ENCODE results near the gene ADAMTS8. TPM values are rescaled to one million over a fixed set of nuclear protein-coding genes. Genes with fewer than 3 reads are reported as not detected.

The ADAMTS8 gene
- total RNA-seq, 1 experiment from 2014 or later = not detected

GRCh38 chr11:130427581-130428315, 661 bp downstream of the ADAMTS8 start:
- DNase-seq = no peak
- Histone ChIP-seq H2AFZ (ENCODE audit: low read length) (no peak overlapping the region), H3K9me3 (ENCODE audit: low read length) (no peaks in the 10 kb centered on the region), H3K27me3 (ENCODE audit: low read length) (no peaks in the 10 kb centered on the region), H3K9me2 (replicated peaks; ENCODE audit: insufficient read depth, low read length) (no peaks in the 10 kb centered on the region), H3K4me3 (ENCODE audit: low read length) (no peak overlapping the region), H3K9ac (ENCODE audit: low read length) (no peak overlapping the region), H3K36me3 (ENCODE audit: insufficient read depth, low read length) (no peaks in the 10 kb centered on the region), H3K79me2 (ENCODE audit: low read length) (no peaks in the 10 kb centered on the region), H4K20me1 (ENCODE audit: insufficient read depth, low read depth, low read length) (no peaks in the 10 kb centered on the region), H3K4me1 (ENCODE audit: low read length) (peaks cover 3% of the 10 kb centered on the region; the same call in 1 of the 2 replicates), H3K27ac (ENCODE audit: low read length) (no peak overlapping the region), H3K4me2 (ENCODE audit: low read depth, low read length, poor library complexity, severe bottlenecking) (no peak overlapping the region)

- no peaks in the 10 kb centered on the region for H3K27me3 ChIP-seq (ENCODE audit: low read length)
- H2AFZ ChIP-seq (ENCODE audit: low read length) = no peak overlapping the region
- no peaks in the 10 kb centered on the region for H3K36me3 ChIP-seq (ENCODE audit: insufficient read depth, low read length)
- H3K9me3 ChIP-seq (ENCODE audit: low read length) = no peaks in the 10 kb centered on the region
- no peak for DNase-seq
- H3K27ac ChIP-seq (ENCODE audit: low read length) = no peak overlapping the region
- no peak overlapping the region for H3K4me3 ChIP-seq (ENCODE audit: low read length)
- H3K79me2 ChIP-seq (ENCODE audit: low read length) = no peaks in the 10 kb centered on the region
- H3K9me2 ChIP-seq (replicated peaks; ENCODE audit: insufficient read depth, low read length) = no peaks in the 10 kb centered on the region
- H3K9ac ChIP-seq (ENCODE audit: low read length) = no peak overlapping the region
- H4K20me1 ChIP-seq (ENCODE audit: insufficient read depth, low read depth, low read length) = no peaks in the 10 kb centered on the region
- H3K4me2 ChIP-seq (ENCODE audit: low read depth, low read length, poor library complexity, severe bottlenecking) = no peak overlapping the region
- H3K4me1 ChIP-seq (ENCODE audit: low read length) = peaks cover 3% of the 10 kb centered on the region; the same call in 1 of the 2 replicates
These were observed 1.5 kb downstream of the ADAMTS8 start for GRCh38 chr11:130426837-130427341.

GRCh38 chr11:130426223-130426836, 2.1 kb downstream of the ADAMTS8 start:
- no peaks in the 10 kb centered on the region for H3K9me3 ChIP-seq (ENCODE audit: low read length)
- no peak overlapping the region for H3K27ac ChIP-seq (ENCODE audit: low read length)
- no peaks in the 10 kb centered on the region for H3K27me3 ChIP-seq (ENCODE audit: low read length)
- no peak for DNase-seq
- no peak overlapping the region for H3K4me3 ChIP-seq (ENCODE audit: low read length)
- H3K36me3 ChIP-seq (ENCODE audit: insufficient read depth, low read length) = no peaks in the 10 kb centered on the region
- no peak overlapping the region for H3K9ac ChIP-seq (ENCODE audit: low read length)
- H3K79me2 ChIP-seq (ENCODE audit: low read length) = no peaks in the 10 kb centered on the region
- H3K9me2 ChIP-seq (replicated peaks; ENCODE audit: insufficient read depth, low read length) = no peaks in the 10 kb centered on the region
- no peak overlapping the region for H2AFZ ChIP-seq (ENCODE audit: low read length)
- H4K20me1 ChIP-seq (ENCODE audit: insufficient read depth, low read depth, low read length) = no peaks in the 10 kb centered on the region
- H3K4me2 ChIP-seq (ENCODE audit: low read depth, low read length, poor library complexity, severe bottlenecking) = no peak overlapping the region
- peaks cover 3% of the 10 kb centered on the region; the same call in 1 of the 2 replicates for H3K4me1 ChIP-seq (ENCODE audit: low read length)

- no peaks in the 10 kb centered on the region for H3K27me3 ChIP-seq (ENCODE audit: low read length)
- no peak overlapping the region for H3K4me2 ChIP-seq (ENCODE audit: low read depth, low read length, poor library complexity, severe bottlenecking)
- no peak overlapping the region for H2AFZ ChIP-seq (ENCODE audit: low read length)
- H3K4me1 ChIP-seq (ENCODE audit: low read length) = peaks cover 3% of the 10 kb centered on the region; the same call in 1 of the 2 replicates
- no peak overlapping the region for H3K9ac ChIP-seq (ENCODE audit: low read length)
- H3K9me3 ChIP-seq (ENCODE audit: low read length) = no peaks in the 10 kb centered on the region
- no peaks in the 10 kb centered on the region for H3K9me2 ChIP-seq (replicated peaks; ENCODE audit: insufficient read depth, low read length)
- H3K36me3 ChIP-seq (ENCODE audit: insufficient read depth, low read length) = no peaks in the 10 kb centered on the region
- H3K27ac ChIP-seq (ENCODE audit: low read length) = no peak overlapping the region
- H4K20me1 ChIP-seq (ENCODE audit: insufficient read depth, low read depth, low read length) = no peaks in the 10 kb centered on the region
- no peak overlapping the region for H3K4me3 ChIP-seq (ENCODE audit: low read length)
- no peaks in the 10 kb centered on the region for H3K79me2 ChIP-seq (ENCODE audit: low read length)
- no peak for DNase-seq
These were observed 3.3 kb downstream of the ADAMTS8 start for GRCh38 chr11:130425156-130425555.

GRCh38 chr11:130424613-130425140, 3.7 kb downstream of the ADAMTS8 start:
- H3K79me2 ChIP-seq (ENCODE audit: low read length) = no peaks in the 10 kb centered on the region
- H3K4me3 ChIP-seq (ENCODE audit: low read length) = no peak overlapping the region
- H3K9ac ChIP-seq (ENCODE audit: low read length) = no peak overlapping the region
- H3K4me2 ChIP-seq (ENCODE audit: low read depth, low read length, poor library complexity, severe bottlenecking) = no peak overlapping the region
- peaks cover 3% of the 10 kb centered on the region; the same call in 1 of the 2 replicates for H3K4me1 ChIP-seq (ENCODE audit: low read length)
- H3K36me3 ChIP-seq (ENCODE audit: insufficient read depth, low read length) = no peaks in the 10 kb centered on the region
- H3K9me3 ChIP-seq (ENCODE audit: low read length) = no peaks in the 10 kb centered on the region
- no peaks in the 10 kb centered on the region for H3K27me3 ChIP-seq (ENCODE audit: low read length)
- no peaks in the 10 kb centered on the region for H3K9me2 ChIP-seq (replicated peaks; ENCODE audit: insufficient read depth, low read length)
- H3K27ac ChIP-seq (ENCODE audit: low read length) = no peak overlapping the region
- H4K20me1 ChIP-seq (ENCODE audit: insufficient read depth, low read depth, low read length) = no peaks in the 10 kb centered on the region
- no peak overlapping the region for H2AFZ ChIP-seq (ENCODE audit: low read length)
- no peak for DNase-seq

- no peaks in the 10 kb centered on the region for H3K79me2 ChIP-seq (ENCODE audit: low read length)
- H3K9me2 ChIP-seq (replicated peaks; ENCODE audit: insufficient read depth, low read length) = no peaks in the 10 kb centered on the region
- H3K27ac ChIP-seq (ENCODE audit: low read length) = no peak overlapping the region
- no peak overlapping the region for H3K9ac ChIP-seq (ENCODE audit: low read length)
- no peak for DNase-seq
- H3K27me3 ChIP-seq (ENCODE audit: low read length) = no peaks in the 10 kb centered on the region
- H3K4me2 ChIP-seq (ENCODE audit: low read depth, low read length, poor library complexity, severe bottlenecking) = no peak overlapping the region
- peaks cover 3% of the 10 kb centered on the region; the same call in 1 of the 2 replicates for H3K4me1 ChIP-seq (ENCODE audit: low read length)
- H3K4me3 ChIP-seq (ENCODE audit: low read length) = no peak overlapping the region
- no peaks in the 10 kb centered on the region for H3K9me3 ChIP-seq (ENCODE audit: low read length)
- H3K36me3 ChIP-seq (ENCODE audit: insufficient read depth, low read length) = no peaks in the 10 kb centered on the region
- no peaks in the 10 kb centered on the region for H4K20me1 ChIP-seq (ENCODE audit: insufficient read depth, low read depth, low read length)
- no peak overlapping the region for H2AFZ ChIP-seq (ENCODE audit: low read length)
These were observed 4.8 kb downstream of the ADAMTS8 start for GRCh38 chr11:130423541-130424142.

- H3K27ac ChIP-seq (ENCODE audit: low read length) = no peak overlapping the region
- peaks cover 3% of the 10 kb centered on the region; the same call in 1 of the 2 replicates for H3K4me1 ChIP-seq (ENCODE audit: low read length)
- no peak overlapping the region for H3K4me2 ChIP-seq (ENCODE audit: low read depth, low read length, poor library complexity, severe bottlenecking)
These were observed 6.0 kb downstream of the ADAMTS8 start for GRCh38 chr11:130422251-130422995.

More at GRCh38 chr11:130422251-130422995, 6.0 kb downstream of the ADAMTS8 start:
- DNase-seq = no peak
- Histone ChIP-seq H3K9me3 (ENCODE audit: low read length) (no peaks in the 10 kb centered on the region), H4K20me1 (ENCODE audit: insufficient read depth, low read depth, low read length) (no peaks in the 10 kb centered on the region), H3K4me3 (ENCODE audit: low read length) (no peak overlapping the region), H2AFZ (ENCODE audit: low read length) (no peak overlapping the region), H3K9ac (ENCODE audit: low read length) (no peak overlapping the region), H3K36me3 (ENCODE audit: insufficient read depth, low read length) (no peaks in the 10 kb centered on the region), H3K27me3 (ENCODE audit: low read length) (no peaks in the 10 kb centered on the region), H3K79me2 (ENCODE audit: low read length) (no peaks in the 10 kb centered on the region), H3K9me2 (replicated peaks; ENCODE audit: insufficient read depth, low read length) (no peaks in the 10 kb centered on the region)

All from Karpas-422 (cell line).